Mesenchymal stem cell (in vitro differentiated cells and primary cell): ENCODE results near the gene SPG11.

Source experiments
- DNase-seq: peaks from one replicate; pipeline ENCODE4 v3.0.0-alpha.2; 2013
- H2AFZ ChIP-seq: one replicate; pipeline ENCODE4 v1.6.1; 2013; ENCODE audit warnings: low read depth, mild to moderate bottlenecking, control low read depth, inconsistent platforms, low read length, moderate library complexity
- H2AK5ac ChIP-seq: 2 replicates; pipeline ENCODE4 v1.6.1; 2013; ENCODE audit warnings: low read length, moderate library complexity, mild to moderate bottlenecking, inconsistent platforms; ENCODE audit not compliant: severe bottlenecking
- H2BK120ac ChIP-seq: one replicate; pipeline ENCODE4 v1.6.1; 2013; ENCODE audit warnings: low read depth, mild to moderate bottlenecking, inconsistent platforms, low read length, moderate library complexity
- H2BK12ac ChIP-seq, 2 experiments: one replicate each; pipeline ENCODE4 v1.6.1; 2013; ENCODE audit warnings: inconsistent platforms in 2 of 2, low read length in 2 of 2, mild to moderate bottlenecking in 2 of 2, moderate library complexity in 2 of 2, control low read depth in 1 of 2
- H2BK15ac ChIP-seq: one replicate; pipeline ENCODE4 v1.6.1; 2013; ENCODE audit warnings: mild to moderate bottlenecking, low read depth, inconsistent platforms; ENCODE audit not compliant: poor library complexity, severe bottlenecking
- H2BK5ac ChIP-seq: 2 replicates; pipeline ENCODE4 v1.6.1; 2013; ENCODE audit warnings: low read depth, mild to moderate bottlenecking, low read length, control low read depth, inconsistent platforms; ENCODE audit not compliant: poor library complexity, severe bottlenecking
- H3K14ac ChIP-seq, 2 experiments: one replicate each; pipeline ENCODE4 v1.6.1; 2013; ENCODE audit warnings: inconsistent platforms in 2 of 2, low read length in 2 of 2, control low read depth in 1 of 2, mild to moderate bottlenecking in 1 of 2, moderate library complexity in 1 of 2
- H3K18ac ChIP-seq, 2 experiments: one replicate each; pipeline ENCODE4 v1.6.1; 2013; ENCODE audit warnings: inconsistent platforms in 2 of 2, low read length in 2 of 2, control low read depth in 1 of 2, low read depth in 1 of 2, mild to moderate bottlenecking in 1 of 2
- H3K23ac ChIP-seq, 2 experiments: one replicate each; pipeline ENCODE4 v1.6.1; 2013; ENCODE audit warnings: inconsistent platforms in 2 of 2, low read length in 2 of 2, mild to moderate bottlenecking in 2 of 2, moderate library complexity in 2 of 2, control low read depth in 1 of 2
- H3K27ac ChIP-seq: 2 replicates; pipeline ENCODE4 v1.5.1; 2013; ENCODE audit warnings: mild to moderate bottlenecking, moderate library complexity, low read length, control low read depth, inconsistent platforms; ENCODE audit not compliant: poor library complexity, severe bottlenecking
- H3K27me3 ChIP-seq, 2 experiments: 2 replicates each; pipeline versions ENCODE4 v1.6.1 to v1.7.0; 2013; ENCODE audit warnings: low read length in 2 of 2, mild to moderate bottlenecking in 2 of 2, moderate library complexity in 2 of 2, control low read depth in 1 of 2, inconsistent platforms in 1 of 2; ENCODE audit not compliant: control insufficient read depth in 1 of 2, insufficient read depth in 1 of 2
- H3K36me3 ChIP-seq, 2 experiments: 2 replicates each; pipeline versions ENCODE4 v1.6.1 to v1.7.0; 2013; ENCODE audit warnings: low read length in 2 of 2, control low read depth in 1 of 2, inconsistent platforms in 1 of 2, low read depth in 1 of 2, mild to moderate bottlenecking in 1 of 2; ENCODE audit not compliant: insufficient read depth in 2 of 2, control insufficient read depth in 1 of 2
- H3K4ac ChIP-seq, 2 experiments: one replicate each; pipeline ENCODE4 v1.6.1; 2013; ENCODE audit warnings: inconsistent platforms in 2 of 2, low read length in 2 of 2, mild to moderate bottlenecking in 2 of 2, moderate library complexity in 2 of 2, control low read depth in 1 of 2, low read depth in 1 of 2
- H3K4me1 ChIP-seq: 2 replicates; pipeline ENCODE4 v1.6.1; 2013; ENCODE audit warnings: low read depth, low read length, control low read depth; ENCODE audit not compliant: control insufficient read depth, insufficient read depth
- H3K4me2 ChIP-seq: 2 replicates; pipeline ENCODE4 v1.6.1; 2013; ENCODE audit warnings: low read length, mild to moderate bottlenecking, inconsistent platforms; ENCODE audit not compliant: poor library complexity, severe bottlenecking
- H3K4me3 ChIP-seq, 2 experiments: 2 replicates each; pipeline versions ENCODE4 v1.5.1 to v1.7.0; 2013; ENCODE audit warnings: low read length in 2 of 2, mild to moderate bottlenecking in 2 of 2, control low read depth in 1 of 2, low read depth in 1 of 2; ENCODE audit not compliant: insufficient read depth in 1 of 2
- H3K79me1 ChIP-seq: replicated peaks from 2 replicates; pipeline ENCODE4 v1.6.1; 2013; ENCODE audit warnings: mild to moderate bottlenecking, control low read depth, low read length, inconsistent platforms; ENCODE audit not compliant: poor library complexity, severe bottlenecking
- H3K9ac ChIP-seq: 2 replicates; pipeline ENCODE4 v1.7.0; 2013; ENCODE audit warnings: mild to moderate bottlenecking, low read length, moderate library complexity
- H3K9me3 ChIP-seq: 2 replicates; pipeline ENCODE4 v1.7.0; 2013; ENCODE audit warnings: mild to moderate bottlenecking, low read length; ENCODE audit not compliant: control insufficient read depth
- H4K8ac ChIP-seq: one replicate; pipeline ENCODE4 v1.6.1; 2013; ENCODE audit warnings: inconsistent platforms, mild to moderate bottlenecking, low read length, moderate library complexity
- H4K91ac ChIP-seq: one replicate; pipeline ENCODE4 v1.6.1; 2013; ENCODE audit warnings: mild to moderate bottlenecking, low read length, inconsistent platforms
- WGBS: methylation state at CpG from one replicate; pipeline ENCODE4 v1.1.7; 2013; ENCODE audit warnings: mixed read lengths; 5-methylcytosine and 5-hydroxymethylcytosine counted together

The SPG11 gene

GRCh38 chr15:44569316-44569715 is 94.1 kb downstream of the SPG11 start:
- DNase-seq = no peak
- H2BK12ac ChIP-seq = no peak overlapping the region
- H2BK15ac ChIP-seq = no peak overlapping the region

GRCh38 chr15:44568338-44568737 is 95.1 kb downstream of the SPG11 start:
- H3K4me1 ChIP-seq = peaks cover 2% of the 10 kb centered on the region
- H3K9me3 ChIP-seq = peaks cover 22% of the 10 kb centered on the region
- 86% methylated on average over 3 of the region's 3 CpGs for WGBS
- H4K91ac ChIP-seq = no peak overlapping the region
- H2AFZ ChIP-seq = no peak overlapping the region
- peaks cover 17% of the 10 kb centered on the region for H3K79me1 ChIP-seq
- H3K9ac ChIP-seq = no peak overlapping the region
- H3K27ac ChIP-seq = no peak overlapping the region
- no peak overlapping the region for H3K4ac ChIP-seq
- H2BK12ac ChIP-seq = no peak overlapping the region
- no peak overlapping the region for H3K14ac ChIP-seq
- DNase-seq = no peak
- H3K4me2 ChIP-seq = no peak overlapping the region
- no peak overlapping the region for H4K8ac ChIP-seq
- no peak overlapping the region for H3K18ac ChIP-seq
- H3K23ac ChIP-seq = no peak overlapping the region
- no peak overlapping the region for H3K4me3 ChIP-seq
- H3K27me3 ChIP-seq = no peaks in the 10 kb centered on the region
- H2AK5ac ChIP-seq = no peak overlapping the region
- H2BK15ac ChIP-seq = no peak overlapping the region
- no peak overlapping the region for H2BK120ac ChIP-seq
- H3K36me3 ChIP-seq = peaks cover 58 to 89% of the 10 kb centered on the region in 2 experiments
- no peak overlapping the region for H2BK5ac ChIP-seq

More at GRCh38 chr15:44569316-44569715, 94.1 kb downstream of the SPG11 start:
- no peak overlapping the region for H3K23ac ChIP-seq
- peaks cover 17% of the 10 kb centered on the region for H3K79me1 ChIP-seq
- no peak overlapping the region for H3K9ac ChIP-seq
- H2AK5ac ChIP-seq = no peak overlapping the region
- WGBS = 98% methylated on average over 4 of the region's 4 CpGs
- H2AFZ ChIP-seq = no peak overlapping the region
- H3K9me3 ChIP-seq = peaks cover 22% of the 10 kb centered on the region
- H3K18ac ChIP-seq = no peak overlapping the region
- H4K8ac ChIP-seq = no peak overlapping the region
- no peaks in the 10 kb centered on the region for H3K27me3 ChIP-seq
- H3K4me1 ChIP-seq = peaks cover 2% of the 10 kb centered on the region
- no peak overlapping the region for H3K14ac ChIP-seq
- peaks cover 55 to 89% of the 10 kb centered on the region in 2 experiments for H3K36me3 ChIP-seq
- H3K4me2 ChIP-seq = no peak overlapping the region
- no peak overlapping the region for H3K27ac ChIP-seq
- H4K91ac ChIP-seq = no peak overlapping the region
- H2BK5ac ChIP-seq = no peak overlapping the region
- no peak overlapping the region for H2BK120ac ChIP-seq
- no peak overlapping the region for H3K4ac ChIP-seq
- H3K4me3 ChIP-seq = no peak overlapping the region

- Histone ChIP-seq H2AFZ (no peak overlapping the region), H3K4me3 (no peak overlapping the region), H3K9ac (no peak overlapping the region), H4K91ac (no peak overlapping the region), H2BK15ac (no peak overlapping the region), H3K9me3 (peaks cover 22% of the 10 kb centered on the region), H2BK12ac (no peak overlapping the region), H2BK120ac (no peak overlapping the region), H2BK5ac (no peak overlapping the region), H3K36me3 (peaks cover 54 to 96% of the 10 kb centered on the region in 2 experiments), H3K23ac (no peak overlapping the region), H3K27me3 (no peaks in the 10 kb centered on the region), H3K14ac (no peak overlapping the region), H3K4me1 (peaks cover 2% of the 10 kb centered on the region), H3K4me2 (no peak overlapping the region), H4K8ac (no peak overlapping the region), H3K27ac (no peak overlapping the region), H2AK5ac (no peak overlapping the region), H3K79me1 (peaks cover 19% of the 10 kb centered on the region), H3K4ac (no peak overlapping the region), H3K18ac (no peak overlapping the region)
- 97% methylated on average over 4 of the region's 4 CpGs for WGBS
- no peak for DNase-seq
Observed at GRCh38 chr15:44566155-44566540, 97.3 kb downstream of the SPG11 start.

- Histone ChIP-seq H3K9me3 (peaks cover 22% of the 10 kb centered on the region), H3K4me3 (no peak overlapping the region), H3K23ac (no peak overlapping the region), H4K91ac (no peak overlapping the region), H2AK5ac (no peak overlapping the region), H3K27me3 (no peaks in the 10 kb centered on the region), H3K14ac (no peak overlapping the region), H3K9ac (no peak overlapping the region), H2BK12ac (no peak overlapping the region), H3K18ac (no peak overlapping the region), H4K8ac (no peak overlapping the region), H2AFZ (no peak overlapping the region), H2BK120ac (no peak overlapping the region), H3K4me1 (peaks cover 2% of the 10 kb centered on the region), H2BK15ac (no peak overlapping the region), H3K36me3 (peaks cover 53 to 96% of the 10 kb centered on the region in 2 experiments), H2BK5ac (no peak overlapping the region), H3K4me2 (no peak overlapping the region), H3K79me1 (peaks cover 14% of the 10 kb centered on the region), H3K27ac (no peak overlapping the region), H3K4ac (no peak overlapping the region)
- WGBS = 99% methylated on average over 8 of the region's 8 CpGs
- DNase-seq = no peak
Observed at GRCh38 chr15:44565387-44566154, 97.9 kb downstream of the SPG11 start.
